Kidney glomerular epithelial cell (primary cell): Measurements from ENCODE around the gene RPTOR.

ENCODE experiments used
- DNase-seq: peaks from one replicate; lab custom pipeline; 2025; lab: John Stamatoyannopoulos, UW

Gene RPTOR

GRCh38 chr17:80892019-80892855 lies 347.6 kb downstream of the RPTOR start:
- DNase-seq, result no peak

DNA sequence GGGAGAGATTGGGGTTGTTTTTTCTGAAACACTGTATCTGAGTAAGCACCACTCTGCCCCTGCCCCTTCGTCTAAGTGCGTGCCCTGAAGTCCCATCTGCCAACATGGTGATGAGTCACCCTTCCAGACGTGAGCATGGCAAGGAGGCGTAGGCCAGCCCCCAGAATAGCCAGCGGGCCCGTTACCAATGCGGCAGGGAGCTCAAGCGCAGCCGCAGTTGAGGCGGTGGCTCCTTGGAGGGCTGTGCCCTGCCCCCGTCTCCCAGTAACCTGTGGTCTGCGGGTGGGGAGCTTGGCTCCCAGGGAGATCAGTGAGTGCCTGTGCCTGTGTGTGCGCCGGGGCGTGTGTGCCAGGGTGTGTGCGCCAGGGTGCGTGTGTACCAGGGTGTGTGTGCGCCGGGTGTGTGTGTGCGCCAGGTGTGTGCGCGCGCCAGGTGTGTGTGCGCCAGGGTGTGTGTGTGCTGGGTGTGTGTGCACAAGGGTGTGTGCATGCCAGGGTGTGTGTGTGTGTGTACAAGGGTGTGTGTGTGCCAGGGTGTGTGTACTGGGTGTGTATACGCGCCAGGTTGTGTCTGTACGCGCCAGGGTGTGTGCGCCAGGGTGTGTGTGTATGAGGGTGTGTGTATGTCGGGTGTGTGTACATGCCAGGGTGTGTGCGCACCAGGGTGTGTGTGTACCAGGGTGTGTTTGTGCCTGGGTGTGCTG lies 348.4 kb downstream of the RPTOR start:
- DNase-seq, result no peak

DNA sequence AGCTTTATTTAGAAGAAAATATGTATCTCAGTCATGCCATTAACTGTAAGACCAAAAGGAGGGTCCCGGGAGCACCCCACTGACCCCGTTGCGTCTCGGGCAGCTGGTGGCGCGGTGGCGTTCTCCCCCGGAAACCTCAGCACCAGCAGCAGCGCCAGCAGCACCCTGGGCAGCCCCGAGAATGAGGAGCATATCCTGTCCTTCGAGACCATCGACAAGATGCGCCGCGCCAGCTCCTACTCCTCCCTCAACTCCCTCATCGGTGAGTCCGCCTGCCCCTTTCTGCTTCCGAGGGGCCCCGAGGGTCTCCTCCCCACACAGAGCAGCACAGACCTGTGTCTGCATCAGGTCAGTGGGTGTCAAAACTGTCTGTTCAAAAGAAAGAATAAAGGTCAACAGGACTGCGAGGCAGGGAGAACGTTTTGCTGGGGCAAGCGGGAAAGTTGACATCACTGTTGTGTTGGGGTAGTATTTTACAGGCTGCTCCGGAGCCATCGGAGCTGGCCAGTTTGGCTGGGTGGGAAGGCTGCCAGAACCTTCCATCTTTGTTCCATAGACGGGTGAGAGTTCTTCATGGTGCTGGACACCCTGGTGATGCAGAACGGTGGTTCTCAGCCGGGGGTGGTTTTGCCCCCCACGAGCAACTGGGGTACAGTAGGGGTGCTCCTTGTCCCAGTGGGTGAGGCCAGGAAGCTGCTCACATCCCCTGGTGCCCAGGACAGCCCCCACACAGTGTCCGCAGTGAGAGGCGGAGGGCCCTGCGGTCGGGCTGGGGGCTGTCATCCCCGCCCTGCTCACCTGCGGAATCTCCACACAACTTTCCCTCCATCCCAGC lies 349.2 kb downstream of the RPTOR start:
- DNase-seq, result no peak

DNA sequence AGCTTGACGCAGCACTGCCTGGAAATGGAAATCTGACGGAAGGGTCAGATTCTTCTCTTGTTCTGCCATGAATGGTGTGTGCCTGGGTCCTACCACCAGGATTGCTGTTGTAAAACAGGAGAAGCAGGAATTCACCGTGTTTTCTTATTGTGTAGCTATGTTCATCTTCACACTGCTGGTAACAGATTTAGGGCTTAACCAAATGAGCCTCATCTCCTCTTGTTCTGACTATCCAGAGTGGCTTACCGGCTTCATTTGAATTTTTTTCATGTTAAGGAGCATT lies 349.7 kb downstream of the RPTOR start:
- no peak for DNase-seq

DNA sequence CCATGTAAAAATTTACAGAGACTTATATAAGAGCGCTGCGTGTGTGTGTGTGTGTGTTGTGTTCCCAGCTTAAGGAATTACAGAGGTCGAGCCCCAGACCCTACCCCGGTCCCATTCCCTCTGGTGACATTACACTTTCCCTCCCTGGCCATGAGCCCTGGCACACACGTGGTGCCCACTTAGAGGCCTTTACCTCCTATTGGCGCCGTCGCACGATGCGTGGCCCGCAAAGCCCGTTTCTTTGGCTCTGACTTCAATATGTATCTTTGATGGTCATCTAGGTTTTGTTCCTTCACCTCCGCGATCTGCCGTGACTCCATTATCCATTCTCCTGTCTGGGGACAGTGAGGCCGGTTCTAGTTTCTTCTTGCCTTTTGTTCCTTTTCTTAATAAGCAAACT lies 350.1 kb downstream of the RPTOR start:
- DNase-seq, result no peak

DNA sequence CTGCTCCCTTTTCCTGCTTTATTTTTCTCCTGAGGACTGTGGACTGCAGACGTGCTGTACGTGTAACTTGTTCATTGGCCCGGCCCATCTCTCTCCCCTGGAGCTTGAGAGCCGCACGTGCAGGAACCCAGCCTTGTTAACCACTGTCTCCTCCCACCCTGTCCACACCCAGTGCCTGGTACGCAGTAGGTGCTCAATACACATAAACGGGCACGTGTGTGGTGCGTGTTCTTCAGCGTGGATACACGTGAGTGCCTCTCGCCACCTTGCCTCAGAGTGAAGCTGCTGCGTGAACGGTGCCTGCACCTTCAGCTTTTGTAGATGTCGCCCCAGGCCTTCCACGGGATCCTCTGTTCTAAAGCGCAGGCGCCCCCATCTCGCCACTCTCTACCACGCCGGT lies 350.7 kb downstream of the RPTOR start:
- DNase-seq, result no peak

DNA sequence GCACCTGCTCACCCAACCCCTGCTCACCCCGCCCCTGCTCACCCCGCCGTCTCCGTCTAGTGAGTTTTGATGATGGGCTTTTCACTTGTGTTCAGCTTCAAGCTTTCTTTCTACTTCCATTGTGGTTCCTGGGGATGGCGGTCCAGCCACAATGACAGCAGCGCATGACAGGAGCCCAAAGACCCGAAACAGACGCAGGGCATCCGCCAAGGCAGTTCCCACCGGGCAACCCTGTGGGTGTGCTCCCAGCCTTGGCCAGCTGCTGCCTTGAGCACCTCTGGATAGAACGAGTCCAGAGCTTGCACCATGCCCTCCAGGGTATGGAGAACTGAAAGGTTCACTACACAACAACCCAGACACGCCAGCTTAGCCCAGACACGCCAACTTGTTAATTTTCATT lies 354.1 kb downstream of the RPTOR start:
- DNase-seq, result no peak

DNA sequence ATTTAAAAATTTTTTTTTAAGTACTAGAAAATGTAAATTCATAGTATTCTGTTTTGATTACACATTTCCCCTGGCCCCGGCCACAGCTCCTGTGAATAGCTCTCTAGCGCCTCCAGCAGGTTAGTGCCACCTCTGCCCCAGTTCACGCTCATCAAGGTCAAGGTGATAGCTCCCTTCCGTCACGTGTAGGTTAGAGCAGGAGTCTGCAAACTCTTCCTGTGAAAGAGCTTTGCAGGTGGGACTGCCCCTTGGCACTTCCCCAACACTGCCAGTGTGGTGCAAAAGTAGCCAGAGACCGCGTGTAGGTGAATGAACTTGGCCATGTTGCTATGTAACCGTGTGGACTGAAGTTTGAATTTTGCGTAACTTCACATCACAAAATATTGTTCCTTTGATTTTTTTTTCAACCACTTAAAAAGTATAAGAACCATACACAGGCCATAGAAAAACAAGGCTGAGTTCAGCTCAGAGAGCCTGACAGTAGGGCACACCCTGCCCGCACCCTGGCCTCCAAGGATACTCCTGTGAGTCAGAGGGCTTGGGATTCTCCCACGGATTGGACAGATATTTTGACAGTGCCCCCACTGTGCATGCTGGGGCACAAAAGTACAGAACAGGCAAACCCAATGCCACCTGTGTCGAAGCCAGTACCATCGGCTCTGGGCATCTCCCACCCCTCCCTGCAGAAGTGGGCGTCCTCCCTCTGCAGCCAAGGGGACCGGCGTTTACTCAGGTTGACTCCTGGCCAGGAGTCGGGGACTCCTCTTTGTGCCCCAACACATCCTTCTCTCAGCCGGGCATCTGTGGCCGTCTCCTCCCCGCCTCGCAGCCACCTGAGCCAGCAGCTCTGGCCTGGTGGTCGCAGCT lies 355.0 kb downstream of the RPTOR start:
- DNase-seq, result no peak

DNA sequence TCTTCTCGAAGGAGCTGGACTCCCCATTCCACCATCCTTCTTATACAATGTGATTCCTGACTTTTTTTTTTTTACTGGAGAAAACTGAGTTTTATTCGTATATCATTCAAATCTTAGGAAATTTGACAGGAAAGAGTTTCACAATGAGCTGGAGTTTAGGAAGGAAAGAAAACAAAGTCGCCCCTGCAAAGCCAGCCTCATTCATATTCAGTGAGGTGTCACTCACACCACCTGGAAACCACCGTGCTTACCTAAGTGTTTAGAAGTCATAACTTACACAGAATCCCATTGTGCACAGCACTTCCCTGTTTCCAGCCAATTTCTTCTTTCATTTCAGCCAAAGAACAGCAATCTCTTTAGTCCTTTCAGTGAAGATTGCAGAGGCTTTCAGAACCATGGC lies 356.7 kb downstream of the RPTOR start:
- peak; percentile 7 for DNase-seq

- no peak for DNase-seq
These were observed 357.7 kb downstream of the RPTOR start for GRCh38 chr17:80902197-80902962.

GRCh38 chr17:80902963-80903611 lies 358.4 kb downstream of the RPTOR start:
- no peak for DNase-seq

DNA sequence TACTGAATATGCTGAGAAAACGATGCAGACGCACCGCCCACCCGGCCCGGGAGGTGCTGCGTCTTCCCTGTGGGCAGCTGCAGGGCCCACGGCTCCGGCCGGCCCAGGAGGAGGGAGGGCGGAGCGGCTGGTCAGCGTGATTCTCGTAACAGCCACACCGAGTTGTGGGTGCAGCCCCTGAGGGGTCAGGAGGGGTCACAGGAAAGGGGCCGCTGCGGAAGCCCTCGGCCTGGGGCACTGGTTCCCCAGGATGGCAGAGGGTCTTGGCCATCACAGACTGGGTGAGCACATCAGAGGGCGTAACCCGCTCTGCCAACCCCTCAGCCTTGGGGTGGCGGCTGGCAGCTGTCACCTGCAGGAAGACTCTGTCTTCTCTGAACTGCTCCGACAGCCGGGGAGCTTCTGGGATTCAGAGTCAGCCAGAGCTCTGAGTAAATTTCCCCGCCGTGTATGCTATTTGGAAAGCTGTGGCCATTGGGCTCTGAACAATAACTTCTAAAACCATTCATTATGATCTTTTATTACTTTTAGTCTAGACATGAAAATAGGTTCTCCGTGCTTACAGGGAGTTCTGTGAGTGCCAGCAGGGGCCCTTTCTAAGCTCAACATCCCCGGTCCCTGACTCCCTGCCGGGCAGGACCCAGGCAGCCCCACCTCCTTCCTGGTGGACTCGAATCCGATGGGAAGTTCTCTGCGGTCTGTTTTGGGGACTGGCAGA lies 359.6 kb downstream of the RPTOR start:
- no peak for DNase-seq

GRCh38 chr17:80905586-80906230 lies 361.1 kb downstream of the RPTOR start:
- no peak for DNase-seq

GRCh38 chr17:80906364-80907259 lies 362.0 kb downstream of the RPTOR start:
- DNase-seq, result no peak

DNA sequence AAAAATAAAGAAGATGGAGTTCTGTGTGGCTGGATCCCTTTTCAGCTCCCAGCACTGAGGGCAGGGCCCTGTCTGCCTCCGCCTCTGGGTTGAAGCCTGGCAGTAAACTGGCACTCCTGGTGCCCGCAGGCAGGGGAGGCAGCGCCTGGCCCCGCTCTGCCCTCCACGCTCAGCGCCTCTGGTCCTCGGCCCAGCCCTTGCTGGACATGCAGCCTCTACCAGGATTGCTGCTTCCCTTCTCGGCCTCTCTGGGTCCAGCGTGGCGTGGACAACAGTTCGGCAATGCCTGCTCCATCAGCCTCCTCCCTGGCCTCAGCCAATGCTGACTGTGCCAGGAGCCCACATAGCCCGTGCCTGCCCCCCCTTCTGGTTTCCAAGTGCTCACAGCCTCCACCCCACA lies 362.6 kb downstream of the RPTOR start:
- no peak for DNase-seq

DNA sequence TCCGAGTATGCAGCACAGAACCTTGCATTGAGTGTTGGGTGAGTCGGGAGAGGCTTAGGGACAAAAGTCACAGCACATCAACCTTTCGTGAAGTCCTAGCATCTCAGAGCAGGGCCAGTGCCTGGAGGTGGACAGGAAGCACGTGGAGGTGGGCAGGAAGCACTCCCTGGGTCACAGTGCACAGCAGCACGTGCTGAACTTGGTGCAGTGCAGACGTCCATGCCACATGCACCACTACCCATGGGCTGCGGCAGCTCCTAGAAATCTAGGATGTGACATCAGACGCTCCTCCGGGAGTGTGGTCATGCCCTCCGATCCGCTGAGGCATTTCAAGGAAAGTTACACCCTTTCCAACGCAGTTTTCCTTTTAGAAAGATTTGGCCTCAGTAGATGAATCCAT lies 363.6 kb downstream of the RPTOR start:
- DNase-seq, result no peak

DNA sequence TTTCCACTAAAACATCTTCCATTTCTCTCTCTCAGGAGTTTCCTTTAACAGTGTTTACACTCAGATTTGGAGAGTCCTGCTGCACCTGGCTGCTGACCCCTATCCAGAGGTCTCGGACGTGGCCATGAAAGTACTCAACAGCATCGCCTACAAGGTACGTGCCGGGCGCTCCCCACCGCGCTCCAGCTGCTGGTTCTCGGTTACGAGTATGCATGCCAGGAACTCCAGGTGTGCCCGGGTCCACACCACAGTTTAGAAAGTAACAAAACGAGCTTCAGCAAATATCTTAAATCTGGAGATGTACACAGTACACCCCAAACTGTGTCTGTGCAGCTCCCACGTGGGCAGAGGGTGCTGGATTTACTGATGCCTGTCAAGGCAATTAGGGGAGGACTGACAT lies 364.1 kb downstream of the RPTOR start:
- DNase-seq, result no peak

- DNase-seq, result no peak
These were observed 365.0 kb downstream of the RPTOR start for GRCh38 chr17:80909635-80910034.
